K562 (cell line): ENCODE measurements around the gene GABARAPL2. TPM values are rescaled to one million over a fixed set of nuclear protein-coding genes. Genes with fewer than 3 reads are reported as not detected.

Experiments used
- DMBX1 ChIP-seq: fragments of 250-450 bp; sonication (Bioruptor Pico); IDR thresholded peaks from 2 replicates; pipeline ENCODE4 v1.8.0; 2022; ENCODE audit warnings: inconsistent platforms, mild to moderate bottlenecking, moderate library complexity, borderline replicate concordance
- EGR1 ChIP-seq: fragments of 450-650 bp; conservative IDR thresholded peaks from 2 replicates; pipeline ENCODE4 v1.6.1; 2017; ENCODE audit warnings: mild to moderate bottlenecking
- FOXP1 ChIP-seq: sonication (generic); formaldehyde crosslinking; IDR thresholded peaks from 2 replicates; pipeline ENCODE4 v1.8.0; 2022; ENCODE audit warnings: mild to moderate bottlenecking, missing genetic modification reagents
- FUS ChIP-seq: fragments of 200-400 bp; formaldehyde crosslinking; optimal IDR thresholded peaks from 2 replicates; pipeline ENCODE3; 2017; ENCODE audit warnings: low read depth, low read length
- HDAC1 ChIP-seq, 2 experiments: fragments of 450-650 bp; IDR thresholded peaks; 2 replicates each; pipeline ENCODE4 v1.6.1; 2016 to 2017; ENCODE audit warnings: inconsistent platforms in 1 of 2, mild to moderate bottlenecking in 1 of 2, moderate library complexity in 1 of 2
- KDM5B ChIP-seq: fragments of 200-600 bp; sonication (generic); IDR thresholded peaks from 2 replicates; pipeline ENCODE4 v1.6.1; 2012; ENCODE audit warnings: low read depth, mild to moderate bottlenecking, moderate library complexity, low read length, control low read depth, inconsistent platforms; ENCODE audit not compliant: insufficient replicate concordance
- MIER1 ChIP-seq: fragments of 450-650 bp; IDR thresholded peaks from 2 replicates; pipeline ENCODE4 v1.6.1; 2016; ENCODE audit warnings: antibody characterized with exemption, mild to moderate bottlenecking, low read depth
- PRPF4 ChIP-seq: fragments of 200-400 bp; formaldehyde crosslinking; IDR thresholded peaks from one replicate; pipeline ENCODE4 v1.6.1; 2017; ENCODE audit warnings: low read length, low read depth, mild to moderate bottlenecking; ENCODE audit not compliant: insufficient read depth, poor library complexity, severe bottlenecking
- RBFOX2 ChIP-seq: fragments of 200-400 bp; formaldehyde crosslinking; IDR thresholded peaks from 2 replicates; pipeline ENCODE4 v1.6.1; 2017; ENCODE audit warnings: low read depth, mild to moderate bottlenecking, low read length, moderate library complexity
- REST ChIP-seq, 2 experiments: fragments of 450-650 bp; formaldehyde crosslinking in 1 of 2; IDR thresholded peaks; 2 replicates each; pipeline versions ENCODE4 v1.4.0 to v1.6.1; 2014 to 2020; ENCODE audit warnings: mild to moderate bottlenecking in 2 of 2, borderline replicate concordance in 1 of 2, low read depth in 1 of 2
- SAP30 ChIP-seq: fragments of 200-600 bp; sonication (generic); IDR thresholded peaks from 2 replicates; pipeline ENCODE4 v1.6.1; 2012; ENCODE audit warnings: borderline replicate concordance, low read depth, mild to moderate bottlenecking, moderate library complexity, low read length, control low read depth, inconsistent platforms; ENCODE audit not compliant: insufficient read depth, poor library complexity, severe bottlenecking
- TEAD1 ChIP-seq, 2 experiments: fragments of 450-650 bp in 1 of 2; sonication (generic) in 1 of 2; formaldehyde crosslinking; IDR thresholded peaks; 2 replicates each; pipeline versions ENCODE4 v1.4.0 to v1.8.0; 2020 to 2022; ENCODE audit warnings: mild to moderate bottlenecking in 2 of 2, missing genetic modification reagents in 1 of 2
- ZBED1 ChIP-seq: IDR thresholded peaks from 2 replicates; pipeline ENCODE4 v1.6.1; 2014
- polyA plus RNA-seq, 8 experiments: library from polyadenylated mRNA; depleted of rRNA in 4 of 8; stranded (reverse) in 5 of 8; unstranded in 3 of 8; fragments of >200 nt; fragmentation: Nextera tagmentation in 2 of 8; fragmentation: Illumina TruSeq in 1 of 8; extraction: Ambion mirVana in 2 of 8; extraction: Trizol in 1 of 8; gene quantifications; 2 replicates each; pipeline versions ENCODE4 v1.2.1 to v1.2.3, GENCODE V29; 2011 to 2014; ENCODE audit warnings: inconsistent platforms in 1 of 8, missing spikeins in 1 of 8
- total RNA-seq, 7 experiments: library from RNA; depleted of rRNA in 6 of 7; stranded (reverse); fragments of >200 nt in 6 of 7; fragmentation: Illumina TruSeq in 2 of 7; extraction: Trizol in 2 of 7; gene quantifications; 2 replicates each; pipeline versions ENCODE4 v1.2.1 to v1.2.3, GENCODE V29; 2011 to 2021; ENCODE audit warnings: low replicate concordance in 1 of 7
- TF ChIP-seq, protein P1 (sequence below): conservative IDR thresholded peaks from 2 replicates; pipeline ENCODE4 v1.6.1; 2011; ENCODE audit warnings: low read depth, mild to moderate bottlenecking, low read length; ENCODE audit not compliant: control insufficient read depth
- TF ChIP-seq, protein P2 (sequence below), 2 experiments: IDR thresholded peaks; 2 replicates each; pipeline ENCODE4 v1.6.1; 2012; ENCODE audit warnings: improper control_type of control experiment in 2 of 2, low read depth in 2 of 2, low read length in 2 of 2, borderline replicate concordance in 1 of 2

Gene GABARAPL2
- total and polyA plus RNA-seq, 9 of the 15 experiments (the other 6 are each of a cell fraction or from before 2014, with no cell fraction given) = 42.1 to 288 (median 91.8) TPM

GRCh38 chr16:75566758-75567255 is 628 bp downstream of the GABARAPL2 start (continued):
- peak; percentile 92 for TF ChIP-seq REST (IDR thresholded peaks at IDR 0.05; ENCODE audit: borderline replicate concordance)
- peak; percentile 90 for TF ChIP-seq REST (CRISPR knock-in tag; IDR thresholded peaks at IDR 0.05; ENCODE audit: low read depth)
- TF ChIP-seq, protein P1, sequence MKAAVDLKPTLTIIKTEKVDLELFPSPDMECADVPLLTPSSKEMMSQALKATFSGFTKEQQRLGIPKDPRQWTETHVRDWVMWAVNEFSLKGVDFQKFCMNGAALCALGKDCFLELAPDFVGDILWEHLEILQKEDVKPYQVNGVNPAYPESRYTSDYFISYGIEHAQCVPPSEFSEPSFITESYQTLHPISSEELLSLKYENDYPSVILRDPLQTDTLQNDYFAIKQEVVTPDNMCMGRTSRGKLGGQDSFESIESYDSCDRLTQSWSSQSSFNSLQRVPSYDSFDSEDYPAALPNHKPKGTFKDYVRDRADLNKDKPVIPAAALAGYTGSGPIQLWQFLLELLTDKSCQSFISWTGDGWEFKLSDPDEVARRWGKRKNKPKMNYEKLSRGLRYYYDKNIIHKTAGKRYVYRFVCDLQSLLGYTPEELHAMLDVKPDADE = 0 out of 2 replicates have a peak, but pooled peaks have one; percentile 8
- TF ChIP-seq FOXP1 (CRISPR knock-in tag) = 0 out of 2 replicates have a peak, but pooled peaks have one; percentile 5
- peak in 1 of 2 experiments; percentile 38; a peak in 2 of 4 replicates for TF ChIP-seq HDAC1 (IDR thresholded peaks at IDR 0.05)
- TF ChIP-seq ZBED1 = peak; percentile 98
- TF ChIP-seq SAP30 = peak; percentile 82
- TF ChIP-seq EGR1 = peak; percentile 67
- no peak for TF ChIP-seq DMBX1 (CRISPR knock-in tag)
- no peak for TF ChIP-seq FUS
- TF ChIP-seq RBFOX2 = peak; percentile 11
- 0 out of 4 replicates have a peak, but pooled peaks of 1 of the 2 experiments have one; percentile 4 for TF ChIP-seq TEAD1 (CRISPR knock-in tag; IDR thresholded peaks at IDR 0.05)
- TF ChIP-seq KDM5B = peak; percentile 18
- TF ChIP-seq MIER1 = peak; percentile 71; the same call in 1 of the 2 replicates
- TF ChIP-seq PRPF4 = peak; percentile 3
- TF ChIP-seq, protein P2, sequence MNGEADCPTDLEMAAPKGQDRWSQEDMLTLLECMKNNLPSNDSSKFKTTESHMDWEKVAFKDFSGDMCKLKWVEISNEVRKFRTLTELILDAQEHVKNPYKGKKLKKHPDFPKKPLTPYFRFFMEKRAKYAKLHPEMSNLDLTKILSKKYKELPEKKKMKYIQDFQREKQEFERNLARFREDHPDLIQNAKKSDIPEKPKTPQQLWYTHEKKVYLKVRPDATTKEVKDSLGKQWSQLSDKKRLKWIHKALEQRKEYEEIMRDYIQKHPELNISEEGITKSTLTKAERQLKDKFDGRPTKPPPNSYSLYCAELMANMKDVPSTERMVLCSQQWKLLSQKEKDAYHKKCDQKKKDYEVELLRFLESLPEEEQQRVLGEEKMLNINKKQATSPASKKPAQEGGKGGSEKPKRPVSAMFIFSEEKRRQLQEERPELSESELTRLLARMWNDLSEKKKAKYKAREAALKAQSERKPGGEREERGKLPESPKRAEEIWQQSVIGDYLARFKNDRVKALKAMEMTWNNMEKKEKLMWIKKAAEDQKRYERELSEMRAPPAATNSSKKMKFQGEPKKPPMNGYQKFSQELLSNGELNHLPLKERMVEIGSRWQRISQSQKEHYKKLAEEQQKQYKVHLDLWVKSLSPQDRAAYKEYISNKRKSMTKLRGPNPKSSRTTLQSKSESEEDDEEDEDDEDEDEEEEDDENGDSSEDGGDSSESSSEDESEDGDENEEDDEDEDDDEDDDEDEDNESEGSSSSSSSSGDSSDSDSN (IDR thresholded peaks at IDR 0.05; ENCODE audit: borderline replicate concordance in 1 of 2, low read depth in 2 of 2, low read length in 2 of 2) = 0 out of 4 replicates have a peak, but pooled peaks of 1 of the 2 experiments have one; percentile 42
